Endodermal cell (in vitro differentiated cells): ENCODE measurements around the gene ST6GAL1. TPM values are rescaled to one million over a fixed set of nuclear protein-coding genes. Genes with fewer than 3 reads are reported as not detected.

ENCODE experiments used
- DNase-seq: peaks from one replicate; pipeline ENCODE4 v3.0.0-alpha.2; 2017
- H3K27ac ChIP-seq: 2 replicates; pipeline ENCODE4 v1.5.1; 2013; ENCODE audit warnings: mild to moderate bottlenecking, low read depth, low read length, moderate library complexity
- H3K27me3 ChIP-seq: 2 replicates; pipeline ENCODE4 v1.6.1; 2013; ENCODE audit warnings: mild to moderate bottlenecking, low read length, moderate library complexity; ENCODE audit not compliant: insufficient read depth, control insufficient read depth, poor library complexity, severe bottlenecking
- H3K36me3 ChIP-seq: 2 replicates; pipeline ENCODE4 v1.7.0; 2013; ENCODE audit warnings: mild to moderate bottlenecking, low read length, moderate library complexity; ENCODE audit not compliant: control insufficient read depth, insufficient read depth
- H3K4me1 ChIP-seq: one replicate; pipeline ENCODE4 v1.7.0; 2013; ENCODE audit warnings: low read length; ENCODE audit not compliant: control insufficient read depth, insufficient read depth
- H3K4me3 ChIP-seq: 2 replicates; pipeline ENCODE4 v1.5.1; 2013; ENCODE audit warnings: mild to moderate bottlenecking, low read length, moderate library complexity
- H3K9ac ChIP-seq: 2 replicates; pipeline ENCODE4 v1.6.1; 2013; ENCODE audit warnings: mild to moderate bottlenecking, low read length, moderate library complexity; ENCODE audit not compliant: poor library complexity, severe bottlenecking; ENCODE audit errors: extremely low read depth
- H3K9me3 ChIP-seq: 2 replicates; pipeline ENCODE4 v1.6.1; 2013; ENCODE audit warnings: mild to moderate bottlenecking, low read length, moderate library complexity; ENCODE audit not compliant: control insufficient read depth
- H3K27ac Mint-ChIP-seq: 2 replicates; pipeline ENCODE4 v1.8.0; 2020; ENCODE audit warnings: mixed read lengths
- H3K27me3 Mint-ChIP-seq: 2 replicates; pipeline ENCODE4 v1.8.0; 2021; ENCODE audit warnings: mild to moderate bottlenecking, mixed read lengths; ENCODE audit not compliant: insufficient read depth
- H3K36me3 Mint-ChIP-seq: 2 replicates; pipeline ENCODE4 v1.8.0; 2020; ENCODE audit warnings: low read depth, mixed read lengths
- H3K4me1 Mint-ChIP-seq: 2 replicates; pipeline ENCODE4 v1.8.0; 2020; ENCODE audit warnings: mixed read lengths
- H3K4me3 Mint-ChIP-seq: 2 replicates; pipeline ENCODE4 v1.8.0; 2020; ENCODE audit warnings: mild to moderate bottlenecking, moderate library complexity, mixed read lengths
- H3K9me3 Mint-ChIP-seq: 2 replicates; pipeline ENCODE4 v1.8.0; 2020; ENCODE audit warnings: mild to moderate bottlenecking, mixed read lengths
- WGBS, 2 experiments: methylation state at CpG; one replicate each; pipeline versions ENCODE4 v1.1.5 to v1.1.7; 2013; ENCODE audit warnings: missing lambda C conversion rate in 2 of 2, mixed read lengths in 1 of 2; ENCODE audit not compliant: insufficient coverage in 1 of 2, insufficient read length in 1 of 2; 5-methylcytosine and 5-hydroxymethylcytosine counted together
- total RNA-seq, 2 donors: library from RNA; stranded (reverse); fragmentation: NEBNext Ultra II Directional in 1 of 2; extraction: Animal tissue kit (Norgen Biotek cat#: 25700) in 1 of 2; gene quantifications; 2 replicates in 1 of 2; 3 replicates in 1 of 2; pipeline ENCODE4 v1.2.1, GENCODE V29; 2021
- TF ChIP-seq, protein P1 (sequence below): fragments of 200-600 bp; sonication (generic); conservative IDR thresholded peaks from 2 replicates; pipeline ENCODE4 v1.5.0; 2021; ENCODE audit warnings: antibody characterized with exemption, mild to moderate bottlenecking

The ST6GAL1 gene
- total RNA-seq, 2 donors from 2014 or later = 79.3 to 82.4 TPM

DNA sequence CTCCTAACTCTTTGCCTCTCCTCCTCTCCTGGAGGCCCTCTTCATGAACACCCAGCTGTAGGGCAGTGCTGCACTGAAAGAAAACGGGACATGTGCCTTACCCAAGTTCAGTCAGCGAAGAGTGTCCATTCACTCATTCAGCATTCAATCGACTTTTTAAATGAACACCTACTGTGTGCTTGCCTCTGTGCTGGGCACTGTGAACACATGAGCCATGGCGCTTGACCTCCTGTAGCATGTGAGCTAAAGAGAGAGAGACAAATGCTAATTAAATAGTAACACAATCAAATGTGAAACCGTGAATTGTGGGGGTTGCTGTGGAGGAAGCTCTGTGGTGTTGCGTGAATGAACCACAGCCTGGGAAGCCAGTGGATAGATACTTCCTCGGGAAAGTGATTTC is 43.4 kb downstream of the ST6GAL1 start:
- peak overlapping the region; percentile 11 for H3K27ac Mint-ChIP-seq

DNA sequence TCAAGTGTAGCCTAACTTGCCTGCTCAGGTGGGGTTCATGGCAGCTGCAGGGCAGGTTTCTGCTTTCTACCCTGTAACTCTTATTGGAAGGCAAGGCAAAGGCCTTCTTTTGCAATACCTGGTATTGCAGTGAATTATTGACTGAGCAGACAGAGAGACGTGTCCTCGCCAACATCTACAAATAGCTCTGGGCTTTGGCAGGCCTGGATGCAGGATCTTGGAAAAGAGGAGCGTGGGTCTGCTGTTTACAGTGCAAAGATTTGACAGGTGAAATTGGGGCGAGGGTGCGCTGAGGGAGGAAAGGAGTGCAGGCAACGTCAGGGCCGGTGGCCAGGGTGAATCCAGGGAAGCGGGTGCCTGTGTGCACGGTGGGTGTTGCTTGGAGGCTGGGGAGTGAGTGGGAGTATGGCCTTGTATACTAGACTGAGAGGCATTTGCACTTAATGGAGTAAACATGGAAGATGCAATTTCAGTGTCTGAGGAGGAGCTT is 44.5 kb downstream of the ST6GAL1 start:
- H3K4me3 Mint-ChIP-seq = no peak overlapping the region

More for the DNA sequence above, 43.4 kb downstream of the ST6GAL1 start:
- Histone ChIP-seq H3K27me3 (no peaks in the 10 kb centered on the region), H3K9ac (no peak overlapping the region), H3K9me3 (no peaks in the 10 kb centered on the region), H3K27ac (no peak overlapping the region), H3K4me3 (no peak overlapping the region), H3K4me1 (peaks cover 4% of the 10 kb centered on the region), H3K36me3 (peaks cover 61% of the 10 kb centered on the region)
- TF ChIP-seq, protein P1, sequence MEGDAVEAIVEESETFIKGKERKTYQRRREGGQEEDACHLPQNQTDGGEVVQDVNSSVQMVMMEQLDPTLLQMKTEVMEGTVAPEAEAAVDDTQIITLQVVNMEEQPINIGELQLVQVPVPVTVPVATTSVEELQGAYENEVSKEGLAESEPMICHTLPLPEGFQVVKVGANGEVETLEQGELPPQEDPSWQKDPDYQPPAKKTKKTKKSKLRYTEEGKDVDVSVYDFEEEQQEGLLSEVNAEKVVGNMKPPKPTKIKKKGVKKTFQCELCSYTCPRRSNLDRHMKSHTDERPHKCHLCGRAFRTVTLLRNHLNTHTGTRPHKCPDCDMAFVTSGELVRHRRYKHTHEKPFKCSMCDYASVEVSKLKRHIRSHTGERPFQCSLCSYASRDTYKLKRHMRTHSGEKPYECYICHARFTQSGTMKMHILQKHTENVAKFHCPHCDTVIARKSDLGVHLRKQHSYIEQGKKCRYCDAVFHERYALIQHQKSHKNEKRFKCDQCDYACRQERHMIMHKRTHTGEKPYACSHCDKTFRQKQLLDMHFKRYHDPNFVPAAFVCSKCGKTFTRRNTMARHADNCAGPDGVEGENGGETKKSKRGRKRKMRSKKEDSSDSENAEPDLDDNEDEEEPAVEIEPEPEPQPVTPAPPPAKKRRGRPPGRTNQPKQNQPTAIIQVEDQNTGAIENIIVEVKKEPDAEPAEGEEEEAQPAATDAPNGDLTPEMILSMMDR = no peak
- Mint-ChIP-seq H3K36me3 (peaks cover 75% of the 10 kb centered on the region), H3K27me3 (no peaks in the 10 kb centered on the region), H3K4me3 (no peak overlapping the region), H3K9me3 (no peaks in the 10 kb centered on the region), H3K4me1 (peaks cover 7% of the 10 kb centered on the region)
- DNase-seq = no peak
- 91 to 94% methylated on average over 5 to 7 of the region's 7 CpGs for WGBS, 2 experiments

DNA sequence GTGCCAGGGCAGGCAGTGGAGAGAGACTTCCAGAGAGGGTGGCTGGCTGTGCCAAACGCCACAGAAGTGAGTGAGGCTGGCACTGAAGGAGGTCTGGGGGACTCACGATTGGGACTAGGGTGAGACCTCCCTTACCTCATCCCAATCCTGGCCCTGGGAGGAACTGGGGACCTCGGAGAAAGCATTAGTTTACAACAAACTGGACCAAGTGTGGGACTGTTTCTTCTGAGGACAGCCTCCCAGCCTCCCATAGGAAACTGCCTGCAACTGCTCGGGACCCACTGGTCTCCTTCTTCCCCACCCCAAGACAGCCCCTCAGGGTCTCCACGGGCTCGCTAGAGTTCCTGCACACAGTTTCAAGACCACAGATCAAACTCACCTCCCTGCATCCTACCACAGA is 45.4 kb downstream of the ST6GAL1 start:
- Mint-ChIP-seq H3K9me3 (no peaks in the 10 kb centered on the region), H3K27ac (peak overlapping the region; percentile 48), H3K36me3 (peaks cover 76% of the 10 kb centered on the region), H3K4me1 (peaks cover 7% of the 10 kb centered on the region), H3K27me3 (no peaks in the 10 kb centered on the region), H3K4me3 (no peak overlapping the region)
- Histone ChIP-seq H3K9me3 (no peaks in the 10 kb centered on the region), H3K27ac (no peak overlapping the region), H3K9ac (no peak overlapping the region), H3K4me1 (peaks cover 4% of the 10 kb centered on the region), H3K36me3 (peaks cover 72% of the 10 kb centered on the region), H3K4me3 (no peak overlapping the region), H3K27me3 (no peaks in the 10 kb centered on the region)
- TF ChIP-seq, protein P1 = no peak
- WGBS, 2 experiments = 93 to 94% methylated on average over 2 to 6 of the region's 6 CpGs
- no peak for DNase-seq

More for the DNA sequence above, 44.5 kb downstream of the ST6GAL1 start:
- Histone ChIP-seq H3K27me3 (no peaks in the 10 kb centered on the region), H3K9me3 (no peaks in the 10 kb centered on the region), H3K4me3 (no peak overlapping the region), H3K36me3 (peaks cover 71% of the 10 kb centered on the region), H3K4me1 (peaks cover 4% of the 10 kb centered on the region), H3K9ac (no peak overlapping the region), H3K27ac (no peak overlapping the region)
- DNase-seq = no peak
- 94 to 98% methylated on average over 8 to 9 of the region's 9 CpGs for WGBS, 2 experiments
- H3K36me3 Mint-ChIP-seq = peaks cover 77% of the 10 kb centered on the region
- TF ChIP-seq, protein P1 = no peak
- H3K9me3 Mint-ChIP-seq = no peaks in the 10 kb centered on the region
- no peaks in the 10 kb centered on the region for H3K27me3 Mint-ChIP-seq
- H3K27ac Mint-ChIP-seq = no peak overlapping the region
- peaks cover 7% of the 10 kb centered on the region for H3K4me1 Mint-ChIP-seq
